ENCODE results near the gene MED16.

- TF ChIP-seq CTCF (IDR thresholded peaks at IDR 0.05) (no peak), ZFX (IDR thresholded peaks at IDR 0.05; ENCODE audit: borderline replicate concordance) (no peak)
Measured at GRCh38 chr19:929891-930258, 36.9 kb upstream of the MED16 start.
